Tibial artery (tissue), 4 donors: Measurements from ENCODE around the gene EIF2B2.

Experiments
- DNase-seq, 2 donors: peaks; one replicate each; pipeline ENCODE4 v3.0.0-alpha.2; 2019
- H3K27ac ChIP-seq, 2 donors: fragments of 200-600 bp; sonication (generic) in 1 of 2; 1 replicate in 1 of 2; 2 replicates in 1 of 2; pipeline ENCODE4 v1.5.1; 2018 to 2019; ENCODE audit warnings: mild to moderate bottlenecking in 1 of 2
- H3K27me3 ChIP-seq, 2 donors: fragments of 200-600 bp; sonication (generic) in 1 of 2; one replicate each; pipeline versions ENCODE4 v1.5.1 to v1.6.0; 2016 to 2019
- H3K36me3 ChIP-seq, 3 donors: fragments of 200-600 bp; sonication (generic) in 2 of 3; one replicate each; pipeline ENCODE4 v1.5.1; 2016 to 2019; ENCODE audit warnings: mild to moderate bottlenecking in 2 of 3
- H3K4me1 ChIP-seq, 4 donors: fragments of 200-600 bp; sonication (generic) in 2 of 4; 1 replicate in 3 of 4; 2 replicates in 1 of 4; pipeline ENCODE4 v1.5.1; 2016 to 2019
- H3K4me3 ChIP-seq, 2 donors: fragments of 200-600 bp; sonication (generic) in 1 of 2; 1 replicate in 1 of 2; 2 replicates in 1 of 2; pipeline ENCODE4 v1.5.1; 2018 to 2019; ENCODE audit warnings: mild to moderate bottlenecking in 2 of 2
- H3K9me3 ChIP-seq, 3 donors: fragments of 200-600 bp; sonication (generic) in 1 of 3; one replicate each; pipeline ENCODE4 v1.5.1; 2016 to 2019
- intact Hi-C: fragments of 100-400 bp; cut with DNase I; formaldehyde crosslinking; loops from one replicate; pipeline ENCODE4 v1.15.0; 2023; ENCODE audit warnings: low total_unique reads
- TF ChIP-seq, protein P1 (sequence below), 2 experiments: fragments of 200-600 bp in 1 of 2; fragments of 450-650 bp in 1 of 2; IDR thresholded peaks; one replicate each; pipeline ENCODE4 v1.5.1; 2017 to 2019; ENCODE audit warnings: antibody characterized with exemption in 2 of 2, mild to moderate bottlenecking in 1 of 2, moderate library complexity in 1 of 2

Gene EIF2B2

GRCh38 chr14:74981833-74982232 is 20.9 kb upstream of the EIF2B2 start:
- Histone ChIP-seq H3K27ac (peak overlapping the region; percentile 80 to 94), H3K36me3 (no peaks in the 10 kb centered on the region), H3K27me3 (no peaks in the 10 kb centered on the region), H3K4me3 (no peak overlapping the region), H3K9me3 (no peaks in the 10 kb centered on the region), H3K4me1 (peaks cover 5 to 98% (median 80%) of the 10 kb centered on the region in 4 donors)
- peak in 1 of 2 donors; percentile 64 for DNase-seq
- TF ChIP-seq, protein P1, sequence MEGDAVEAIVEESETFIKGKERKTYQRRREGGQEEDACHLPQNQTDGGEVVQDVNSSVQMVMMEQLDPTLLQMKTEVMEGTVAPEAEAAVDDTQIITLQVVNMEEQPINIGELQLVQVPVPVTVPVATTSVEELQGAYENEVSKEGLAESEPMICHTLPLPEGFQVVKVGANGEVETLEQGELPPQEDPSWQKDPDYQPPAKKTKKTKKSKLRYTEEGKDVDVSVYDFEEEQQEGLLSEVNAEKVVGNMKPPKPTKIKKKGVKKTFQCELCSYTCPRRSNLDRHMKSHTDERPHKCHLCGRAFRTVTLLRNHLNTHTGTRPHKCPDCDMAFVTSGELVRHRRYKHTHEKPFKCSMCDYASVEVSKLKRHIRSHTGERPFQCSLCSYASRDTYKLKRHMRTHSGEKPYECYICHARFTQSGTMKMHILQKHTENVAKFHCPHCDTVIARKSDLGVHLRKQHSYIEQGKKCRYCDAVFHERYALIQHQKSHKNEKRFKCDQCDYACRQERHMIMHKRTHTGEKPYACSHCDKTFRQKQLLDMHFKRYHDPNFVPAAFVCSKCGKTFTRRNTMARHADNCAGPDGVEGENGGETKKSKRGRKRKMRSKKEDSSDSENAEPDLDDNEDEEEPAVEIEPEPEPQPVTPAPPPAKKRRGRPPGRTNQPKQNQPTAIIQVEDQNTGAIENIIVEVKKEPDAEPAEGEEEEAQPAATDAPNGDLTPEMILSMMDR (IDR thresholded peaks at IDR 0.05) = no peak
- intact Hi-C loops = loop anchor here (5.0 kb wide), 1 partner anchor 295 kb away; the partner anchor contains the start of gene FOS

DNA sequence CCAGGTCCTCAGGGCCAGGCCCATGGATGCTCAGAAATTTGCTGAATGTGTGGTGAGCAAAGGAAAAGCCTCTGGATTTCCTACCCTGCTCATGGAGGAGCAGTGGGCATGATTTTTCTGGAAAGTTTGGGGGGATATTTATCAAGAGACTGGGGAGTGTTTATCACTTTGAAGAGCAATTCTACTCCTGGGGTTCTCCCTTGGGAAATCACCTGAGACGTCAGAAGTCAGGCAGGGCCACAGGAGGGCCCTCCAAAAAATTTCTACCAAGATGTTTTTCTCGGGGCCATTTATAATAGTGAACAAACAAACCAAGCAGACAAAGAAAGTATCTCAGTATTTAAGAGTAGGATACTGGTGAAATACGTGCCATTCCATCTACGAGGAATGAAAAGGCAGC is 20.1 kb upstream of the EIF2B2 start:
- Histone ChIP-seq H3K9me3 (no peaks in the 10 kb centered on the region), H3K27me3 (no peaks in the 10 kb centered on the region), H3K4me3 (no peak overlapping the region), H3K36me3 (no peaks in the 10 kb centered on the region), H3K27ac (peak overlapping the region; percentile 80 to 94), H3K4me1 (peaks cover 5 to 89% (median 78%) of the 10 kb centered on the region in 4 donors)
- DNase-seq = no peak
- TF ChIP-seq, protein P1 (IDR thresholded peaks at IDR 0.05) = no peak
- intact Hi-C loops = loop anchor here (5.0 kb wide), 1 partner anchor 295 kb away; the partner anchor contains the start of gene FOS

GRCh38 chr14:74983343-74983742 is 19.4 kb upstream of the EIF2B2 start:
- intact Hi-C loops = loop anchor here (5.0 kb wide), 1 partner anchor 294 kb away; the partner anchor contains the start of gene FOS
- H3K4me1 ChIP-seq = peaks cover 5 to 83% (median 75%) of the 10 kb centered on the region in 4 donors
- TF ChIP-seq, protein P1 (IDR thresholded peaks at IDR 0.05) = no peak
- H3K4me3 ChIP-seq = no peak overlapping the region
- peak overlapping the region; percentile 80 to 94 for H3K27ac ChIP-seq
- no peaks in the 10 kb centered on the region for H3K36me3 ChIP-seq
- no peaks in the 10 kb centered on the region for H3K27me3 ChIP-seq
- no peaks in the 10 kb centered on the region for H3K9me3 ChIP-seq
- no peak for DNase-seq

- intact Hi-C loops = loop anchor here (5.0 kb wide), 1 partner anchor 293 kb away; the partner anchor contains the start of gene FOS
- DNase-seq = peak in 1 of 2 donors; percentile 45
- no peaks in the 10 kb centered on the region for H3K36me3 ChIP-seq
- TF ChIP-seq, protein P1 (IDR thresholded peaks at IDR 0.05) = no peak
- H3K4me3 ChIP-seq = no peak overlapping the region
- H3K27me3 ChIP-seq = no peaks in the 10 kb centered on the region
- H3K9me3 ChIP-seq = no peaks in the 10 kb centered on the region
- peaks cover 5 to 72% (median 65%) of the 10 kb centered on the region in 4 donors for H3K4me1 ChIP-seq
- H3K27ac ChIP-seq = peak overlapping the region; percentile 80 to 94
Measured at GRCh38 chr14:74984236-74985027, 18.3 kb upstream of the EIF2B2 start.

GRCh38 chr14:74985028-74985310 is 17.8 kb upstream of the EIF2B2 start:
- Histone ChIP-seq H3K4me3 (no peak overlapping the region), H3K4me1 (peaks cover 5 to 66% (median 60%) of the 10 kb centered on the region in 4 donors), H3K36me3 (no peaks in the 10 kb centered on the region), H3K27ac (peak overlapping the region; percentile 80 to 94), H3K9me3 (no peaks in the 10 kb centered on the region), H3K27me3 (no peaks in the 10 kb centered on the region)
- peak in 1 of 2 donors; percentile 94 for DNase-seq
- intact Hi-C loops = no loop called here
- TF ChIP-seq, protein P1 (IDR thresholded peaks at IDR 0.05) = no peak
